Measurements from ENCODE around the gene SLC22A17. TPM values are rescaled to one million over a fixed set of nuclear protein-coding genes. Genes with fewer than 3 reads are reported as not detected.
A peak's percentile ranks its signal among the peaks of the same experiment; 100 is the strongest.
"Not testable (repeated sequence)": the region's sequence is repeated elsewhere in the genome, so short reads cannot be mapped to it uniquely, and the experiment has no call there.

The SLC22A17 gene
- total RNA-seq, 1 experiment from 2014 or later, result 5.5 TPM

DNA sequence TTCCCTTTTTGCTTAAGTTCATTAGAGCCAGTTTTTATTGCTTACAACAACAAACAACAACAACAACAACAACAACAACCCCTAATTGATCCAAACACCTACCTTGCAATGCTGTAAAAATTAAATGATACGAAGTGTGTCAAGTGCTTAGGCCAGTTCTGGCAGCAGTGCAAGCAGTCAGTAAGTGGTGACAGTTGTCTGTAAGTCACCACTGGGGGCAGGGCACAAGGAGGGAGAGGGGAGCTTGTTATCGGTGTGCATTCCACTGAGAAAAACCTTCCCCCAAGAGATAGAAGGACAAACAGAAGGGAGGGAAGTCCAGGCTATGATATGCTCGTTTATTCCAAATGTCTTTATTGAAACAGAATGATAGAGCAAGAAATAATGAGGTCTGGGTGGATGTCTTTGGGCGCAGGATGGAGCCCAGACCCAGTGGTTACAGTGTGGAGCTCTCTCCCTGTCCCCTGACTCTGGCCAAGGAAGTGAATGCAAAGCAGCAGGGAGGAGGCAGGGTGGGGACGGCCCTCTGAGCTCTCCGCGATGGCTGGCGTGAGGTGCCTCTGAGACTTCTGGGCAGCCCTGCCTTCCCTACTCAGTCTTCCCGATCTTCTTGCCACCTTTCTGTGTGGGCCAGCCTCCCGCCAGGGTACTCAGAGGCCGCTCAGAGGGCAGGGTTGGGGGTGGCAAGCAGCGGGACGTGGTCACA lies 6.5 kb downstream of the SLC22A17 start:
- no peak for DNase-seq (ENCODE audit: low read depth)

DNA sequence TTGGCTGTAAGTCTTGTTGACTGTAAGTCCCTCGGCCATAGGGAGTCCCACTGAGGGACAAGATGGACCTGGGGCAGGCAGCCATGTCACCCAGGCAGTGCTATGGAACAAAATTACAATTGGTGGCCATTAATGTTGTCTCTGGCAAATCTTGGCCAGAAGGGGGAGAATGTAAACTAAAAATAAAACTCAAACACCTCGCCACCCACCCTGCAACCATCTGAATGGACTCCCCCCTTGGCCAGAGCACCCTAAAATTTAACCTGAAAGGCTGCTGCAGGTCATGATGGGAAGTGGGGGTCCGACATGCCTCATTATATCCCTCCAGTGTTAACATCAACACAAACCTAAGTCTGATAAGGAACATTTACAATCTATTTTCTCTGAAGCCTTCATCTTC lies 8.2 kb downstream of the SLC22A17 start:
- DNase-seq (ENCODE audit: low read depth), result no peak

DNA sequence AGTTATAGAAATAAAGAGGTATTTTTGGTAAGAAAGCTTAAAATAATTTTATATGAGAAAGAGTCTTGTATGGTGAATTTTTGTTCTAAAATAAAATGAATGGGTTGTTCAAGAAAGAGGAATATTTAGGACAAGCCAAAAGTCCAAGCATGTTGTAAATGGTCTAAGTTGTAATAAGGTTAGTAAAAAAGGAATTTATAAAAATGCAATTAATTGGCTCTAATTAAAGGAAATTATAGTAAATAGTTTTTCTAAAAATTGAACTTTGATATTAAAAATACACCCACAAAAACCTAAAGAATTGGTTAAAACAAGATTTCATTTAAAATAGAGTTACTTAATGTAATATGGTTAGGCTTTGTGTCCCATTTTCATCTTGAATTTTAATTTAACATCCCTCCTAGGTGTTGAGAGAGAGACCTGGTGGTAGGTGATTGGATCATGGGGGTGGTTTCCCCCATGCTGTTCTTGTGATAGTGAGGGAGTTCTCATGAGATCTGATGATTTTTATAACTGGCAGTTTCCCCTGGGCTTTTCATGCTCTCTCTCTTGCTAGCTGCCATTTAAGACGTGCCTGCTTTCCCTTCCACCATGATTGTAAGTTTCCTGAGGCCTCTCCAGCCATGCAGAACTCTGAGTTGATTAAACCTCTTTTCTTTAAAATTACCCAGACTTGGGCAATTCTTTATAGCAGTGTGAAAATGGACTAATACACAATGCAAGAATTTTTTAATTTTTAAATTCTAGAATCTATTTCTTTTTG lies 13.0 kb downstream of the SLC22A17 start:
- no peak for DNase-seq (ENCODE audit: low read depth)

DNA sequence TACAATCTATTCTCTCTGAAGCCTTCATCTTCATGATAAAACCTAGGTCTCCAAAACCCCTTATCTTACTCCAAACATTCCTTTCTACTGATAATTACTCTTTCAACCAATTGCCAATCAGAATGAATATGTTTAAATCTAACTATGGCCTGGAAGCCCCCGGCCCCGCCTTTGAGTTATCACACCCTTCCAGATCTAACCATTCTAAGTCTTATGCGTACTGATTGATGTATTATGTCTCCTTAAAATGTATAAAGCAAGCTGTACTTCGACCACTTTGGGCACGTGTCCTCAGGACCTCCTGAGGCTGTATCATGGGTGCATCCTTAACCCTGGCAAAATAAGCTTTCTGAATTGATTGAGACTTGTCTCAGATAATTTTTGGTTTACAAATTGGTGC lies 17.1 kb downstream of the SLC22A17 start:
- no peak for DNase-seq (ENCODE audit: low read depth)

DNA sequence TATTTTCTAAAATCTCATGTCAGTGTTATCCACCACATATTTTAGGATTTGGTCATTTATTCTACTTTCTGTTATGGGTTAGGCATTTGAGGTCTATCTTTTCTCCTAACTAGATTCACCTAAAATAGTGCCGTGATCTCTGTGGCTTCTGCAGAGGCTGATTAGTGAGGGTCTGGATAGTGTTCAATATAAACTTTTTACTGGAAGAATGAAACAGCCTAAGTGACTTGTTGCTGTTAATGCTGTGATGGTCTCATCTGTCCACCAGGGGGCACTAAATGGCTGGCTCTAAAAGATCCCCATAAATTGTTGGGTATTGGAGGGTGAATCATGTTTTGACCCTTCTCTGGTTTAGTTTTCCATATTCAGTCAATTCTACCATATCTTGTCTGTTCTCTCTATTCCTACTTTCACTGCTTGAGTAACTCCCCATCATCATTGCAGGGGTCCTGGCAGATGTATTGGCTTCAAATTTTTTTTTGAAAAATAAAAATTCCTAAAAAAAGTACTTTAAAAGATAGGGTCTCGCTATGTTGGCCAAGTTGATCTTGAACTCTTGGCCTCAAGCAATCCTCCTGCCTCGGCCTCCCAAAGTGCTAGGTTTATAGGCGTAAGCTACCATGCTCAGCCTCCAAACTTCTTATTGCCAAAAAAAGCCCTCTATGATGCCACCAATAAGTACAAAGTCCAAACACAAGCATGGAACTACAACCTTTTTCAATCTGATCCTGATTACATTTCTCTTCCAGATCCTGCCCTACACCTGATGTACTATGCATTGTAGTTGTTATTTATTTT lies 24.5 kb downstream of the SLC22A17 start:
- peak; percentile 53 for DNase-seq (ENCODE audit: low read depth)

DNA sequence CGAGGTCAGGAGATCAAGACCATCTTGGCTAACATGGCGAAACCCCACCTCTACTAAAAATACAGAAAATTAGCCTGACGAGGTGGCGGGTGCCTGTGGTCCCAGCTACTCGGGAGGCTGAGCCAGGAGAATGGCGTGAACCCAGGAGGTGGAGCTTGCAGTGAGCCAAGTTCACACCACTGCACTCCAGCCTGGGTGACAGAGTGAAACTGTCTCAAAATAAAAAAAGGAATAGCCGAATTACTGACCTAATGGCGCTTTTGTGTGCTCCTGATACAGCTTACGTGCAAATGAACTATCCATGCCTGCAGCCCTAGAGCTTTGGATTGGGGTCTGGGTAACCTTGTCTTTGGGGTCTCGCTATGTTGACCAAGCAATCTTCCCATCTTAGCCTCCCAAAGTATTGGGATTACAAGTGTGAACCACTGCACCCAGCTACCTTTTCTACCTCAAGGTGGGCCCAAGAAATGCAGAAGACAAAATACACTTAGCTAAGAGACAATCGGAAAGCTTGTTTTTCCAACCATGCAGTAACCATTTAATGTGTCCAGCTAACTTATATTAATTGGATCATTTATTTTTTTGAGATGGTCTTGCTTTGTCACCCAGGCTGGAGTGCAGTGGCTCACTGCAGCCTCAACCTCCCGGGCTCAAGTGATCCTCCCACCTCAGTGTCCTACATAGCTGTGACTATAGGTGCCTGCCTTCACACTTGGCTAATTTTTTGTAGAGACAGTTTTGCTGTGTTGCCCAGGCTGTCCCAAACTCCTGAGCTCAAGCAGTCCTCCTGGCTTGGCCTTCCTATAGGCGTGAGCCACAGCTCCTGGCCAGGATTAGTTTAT lies 26.0 kb downstream of the SLC22A17 start:
- no peak for DNase-seq (ENCODE audit: low read depth)

DNA sequence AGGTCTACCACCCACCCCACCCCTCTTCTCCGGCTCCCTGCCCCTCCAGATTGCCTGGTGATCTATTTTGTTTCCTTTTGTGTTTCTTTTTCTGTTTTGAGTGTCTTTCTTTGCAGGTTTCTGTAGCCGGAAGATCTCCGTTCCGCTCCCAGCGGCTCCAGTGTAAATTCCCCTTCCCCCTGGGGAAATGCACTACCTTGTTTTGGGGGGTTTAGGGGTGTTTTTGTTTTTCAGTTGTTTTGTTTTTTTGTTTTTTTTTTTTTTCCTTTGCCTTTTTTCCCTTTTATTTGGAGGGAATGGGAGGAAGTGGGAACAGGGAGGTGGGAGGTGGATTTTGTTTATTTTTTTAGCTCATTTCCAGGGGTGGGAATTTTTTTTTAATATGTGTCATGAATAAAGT lies 26.9 kb downstream of the SLC22A17 start:
- DNase-seq (ENCODE audit: low read depth), result not testable (repeated sequence)

DNA sequence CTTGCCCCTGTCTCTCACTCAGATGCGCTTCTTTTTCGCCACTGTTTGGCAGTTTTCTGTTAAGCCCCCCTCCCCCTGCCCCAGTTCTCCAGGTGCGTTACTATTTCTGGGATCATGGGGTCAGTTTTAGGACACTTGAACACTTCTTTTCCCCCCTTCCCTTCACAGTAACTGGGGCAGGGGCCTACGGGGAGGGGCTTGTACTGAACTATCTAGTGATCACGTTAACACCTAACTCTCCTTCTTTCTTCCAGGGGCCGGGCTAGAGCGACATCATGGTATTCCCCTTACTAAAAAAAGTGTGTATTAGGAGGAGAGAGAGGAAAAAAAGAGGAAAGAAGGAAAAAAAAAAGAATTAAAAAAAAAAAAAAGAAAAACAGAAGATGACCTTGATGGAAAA lies 27.7 kb downstream of the SLC22A17 start:
- no peak for DNase-seq (ENCODE audit: low read depth)

DNA sequence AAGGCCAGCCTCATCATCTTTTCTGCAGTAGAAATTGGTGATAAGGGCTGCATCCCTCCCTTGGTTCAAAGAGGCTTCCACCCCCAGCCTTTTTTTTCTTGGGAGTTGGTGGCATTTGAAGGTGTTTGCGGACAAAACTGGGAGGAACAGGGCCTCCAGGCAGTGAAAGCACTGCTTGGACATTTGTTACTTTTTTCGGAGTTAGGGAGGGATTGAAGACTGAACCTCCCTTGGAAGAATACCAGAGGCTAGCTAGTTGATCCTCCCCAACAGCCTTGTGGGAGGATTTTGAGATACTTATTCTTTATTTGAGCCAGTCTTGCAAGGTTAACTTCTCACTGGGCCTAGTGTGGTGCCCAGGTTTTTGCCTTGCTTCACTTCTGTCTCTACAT lies 28.2 kb downstream of the SLC22A17 start:
- no peak for DNase-seq (ENCODE audit: low read depth)

DNA sequence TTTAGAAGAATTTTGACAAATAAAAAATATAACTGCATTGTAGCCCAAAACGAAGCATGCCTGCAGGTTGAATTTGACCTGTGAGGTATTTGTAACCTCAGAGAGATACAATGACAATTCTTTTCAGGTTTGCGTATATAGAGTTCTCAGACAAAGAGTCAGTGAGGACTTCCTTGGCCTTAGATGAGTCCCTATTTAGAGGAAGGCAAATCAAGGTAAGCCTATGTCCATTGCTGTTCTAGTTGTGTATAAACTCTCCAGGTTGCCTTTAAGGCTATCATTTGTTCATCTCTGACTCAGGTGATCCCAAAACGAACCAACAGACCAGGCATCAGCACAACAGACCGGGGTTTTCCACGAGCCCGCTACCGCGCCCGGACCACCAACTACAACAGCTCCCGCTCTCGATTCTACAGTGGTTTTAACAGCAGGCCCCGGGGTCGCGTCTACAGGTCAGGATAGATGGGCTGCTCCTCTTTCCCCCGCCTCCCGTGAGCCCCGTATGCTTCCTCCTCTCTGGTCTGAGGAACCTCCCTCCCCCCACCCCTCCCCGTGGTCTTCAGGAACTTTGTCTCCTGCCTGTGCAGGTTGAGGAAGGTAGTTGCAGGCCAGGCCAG lies 28.7 kb downstream of the SLC22A17 start:
- no peak for DNase-seq (ENCODE audit: low read depth)

DNA sequence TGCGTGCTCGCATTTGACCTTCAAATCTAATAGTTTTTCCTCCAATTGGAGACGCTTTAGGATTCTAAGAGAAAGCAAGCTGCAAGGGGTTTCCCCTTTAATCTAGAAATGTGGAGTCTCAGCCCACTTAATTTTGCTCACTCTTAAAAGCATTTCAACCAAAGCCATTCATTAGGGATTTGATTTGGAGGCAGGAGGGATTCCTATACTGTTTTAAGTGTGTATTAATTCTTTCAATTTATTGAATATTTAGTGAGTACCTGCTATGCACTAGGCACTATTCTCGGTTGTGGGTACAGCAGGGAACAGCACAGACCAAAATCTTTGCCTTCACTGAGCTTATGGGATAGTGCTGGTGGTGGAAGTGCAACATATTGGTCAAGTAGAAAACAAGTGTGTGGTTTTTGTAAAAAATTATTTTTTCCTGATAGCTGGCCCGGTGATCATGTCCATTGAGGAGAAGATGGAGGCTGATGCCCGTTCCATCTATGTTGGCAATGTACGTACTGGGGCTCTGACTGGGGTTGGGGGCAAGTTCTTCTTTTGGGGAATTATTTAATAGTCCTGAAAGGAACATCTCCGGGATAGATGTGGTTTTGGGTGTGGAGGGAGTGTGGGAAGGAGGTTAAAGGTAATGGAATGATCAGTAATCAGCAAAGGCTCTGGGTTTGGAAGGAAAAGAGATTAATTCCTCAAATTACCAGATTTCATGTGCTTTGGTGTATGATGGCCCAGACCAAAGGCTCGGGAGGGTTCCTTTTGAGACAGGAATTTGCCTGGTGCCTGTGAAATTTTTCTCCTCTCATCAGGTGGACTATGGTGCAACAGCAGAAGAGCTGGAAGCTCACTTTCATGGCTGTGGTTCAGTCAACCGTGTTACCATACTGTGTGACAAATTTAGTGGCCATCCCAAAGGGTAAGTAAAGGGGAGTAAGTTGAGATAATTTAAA lies 29.8 kb downstream of the SLC22A17 start:
- DNase-seq (ENCODE audit: low read depth), result no peak

DNA sequence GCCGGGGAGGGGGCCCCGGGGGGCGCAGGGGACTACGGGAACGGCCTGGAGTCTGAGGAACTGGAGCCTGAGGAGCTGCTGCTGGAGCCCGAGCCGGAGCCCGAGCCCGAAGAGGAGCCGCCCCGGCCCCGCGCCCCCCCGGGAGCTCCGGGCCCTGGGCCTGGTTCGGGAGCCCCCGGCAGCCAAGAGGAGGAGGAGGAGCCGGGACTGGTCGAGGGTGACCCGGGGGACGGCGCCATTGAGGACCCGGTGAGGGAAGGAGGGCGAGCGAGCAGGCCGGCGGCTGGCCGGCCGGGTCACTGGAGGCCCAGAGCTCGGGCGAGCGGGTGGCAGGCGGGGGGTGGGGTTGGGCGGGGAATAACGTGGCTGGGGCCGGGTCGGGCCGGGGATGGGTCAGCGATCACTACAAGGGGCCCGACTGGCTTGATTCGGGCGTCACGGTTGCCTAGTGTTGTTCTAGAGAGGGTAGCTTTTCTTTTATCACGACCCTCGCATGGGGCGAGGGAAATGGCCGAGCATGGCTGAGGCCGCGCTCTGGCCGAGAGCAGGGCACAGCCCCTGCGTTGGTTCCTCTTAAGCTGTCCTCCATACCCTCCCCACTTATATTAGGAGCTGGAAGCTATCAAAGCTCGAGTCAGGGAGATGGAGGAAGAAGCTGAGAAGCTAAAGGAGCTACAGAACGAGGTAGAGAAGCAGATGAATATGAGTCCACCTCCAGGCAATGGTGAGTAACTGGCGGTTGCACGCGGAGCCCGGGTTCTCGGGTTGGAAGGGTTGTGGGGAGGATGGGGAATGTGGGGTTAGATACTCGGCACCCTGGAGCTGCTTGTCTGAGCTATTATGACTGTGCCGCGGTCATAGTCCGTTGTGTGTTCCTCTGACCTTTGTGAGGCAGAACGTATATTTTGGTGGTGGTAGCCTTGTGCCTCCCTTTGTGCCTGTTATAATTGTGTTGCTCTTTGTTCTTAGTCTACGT lies 30.8 kb downstream of the SLC22A17 start:
- DNase-seq (ENCODE audit: low read depth), result peak; percentile 47

DNA sequence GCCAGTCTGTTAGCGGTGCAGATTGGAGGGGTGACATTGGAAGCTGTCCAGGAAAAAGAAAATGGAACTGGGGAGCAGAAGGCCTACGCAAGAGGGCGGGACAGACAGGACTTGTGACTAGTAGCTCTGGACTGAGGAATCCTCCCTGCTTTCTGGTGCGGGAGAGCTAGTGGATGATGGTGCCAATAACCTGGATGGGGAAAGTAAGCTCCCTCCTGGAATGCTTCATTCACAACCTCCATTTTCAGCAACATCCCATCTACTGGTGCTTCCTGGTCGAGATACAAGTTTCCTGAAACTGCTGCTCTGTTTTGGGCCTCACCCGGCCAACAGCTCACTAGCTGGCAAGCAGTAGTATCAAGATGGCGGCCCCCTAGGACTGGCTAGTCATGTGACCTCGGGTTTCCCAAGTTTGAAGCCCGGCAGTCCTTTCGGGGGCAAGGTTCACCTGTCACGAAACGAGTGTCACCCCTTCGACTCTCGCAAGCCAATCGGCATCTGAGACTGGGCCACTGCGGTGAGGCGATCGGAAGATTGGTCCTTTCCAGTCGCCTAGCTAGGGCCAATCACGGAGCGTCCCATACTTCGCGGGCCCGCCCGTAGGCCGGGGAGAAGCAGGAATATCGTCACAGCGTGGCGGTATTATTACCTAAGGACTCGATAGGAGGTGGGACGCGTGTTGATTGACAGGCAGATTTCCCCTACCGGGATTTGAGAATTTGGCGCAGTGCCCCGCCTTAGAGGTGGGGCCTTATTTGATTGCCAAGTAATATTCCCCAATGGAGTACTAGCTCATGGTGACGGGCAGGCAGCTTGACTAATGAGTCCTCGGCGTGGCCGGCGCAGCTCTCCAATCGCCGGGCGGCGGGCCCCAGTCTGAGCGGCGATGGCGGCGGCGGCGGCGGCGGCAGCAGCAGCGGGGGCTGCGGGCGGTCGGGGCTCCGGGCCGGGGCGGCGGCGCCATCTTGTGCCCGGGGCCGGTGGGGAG lies 31.8 kb downstream of the SLC22A17 start, which contains the start of gene PABPN1:
PABPN1 (plus strand) TSS at position 874 of the 988 bp plus-strand sequence; CDS start at position 887, 13 bp downstream.
- DNase-seq (ENCODE audit: low read depth), result peak; percentile 100

DNA sequence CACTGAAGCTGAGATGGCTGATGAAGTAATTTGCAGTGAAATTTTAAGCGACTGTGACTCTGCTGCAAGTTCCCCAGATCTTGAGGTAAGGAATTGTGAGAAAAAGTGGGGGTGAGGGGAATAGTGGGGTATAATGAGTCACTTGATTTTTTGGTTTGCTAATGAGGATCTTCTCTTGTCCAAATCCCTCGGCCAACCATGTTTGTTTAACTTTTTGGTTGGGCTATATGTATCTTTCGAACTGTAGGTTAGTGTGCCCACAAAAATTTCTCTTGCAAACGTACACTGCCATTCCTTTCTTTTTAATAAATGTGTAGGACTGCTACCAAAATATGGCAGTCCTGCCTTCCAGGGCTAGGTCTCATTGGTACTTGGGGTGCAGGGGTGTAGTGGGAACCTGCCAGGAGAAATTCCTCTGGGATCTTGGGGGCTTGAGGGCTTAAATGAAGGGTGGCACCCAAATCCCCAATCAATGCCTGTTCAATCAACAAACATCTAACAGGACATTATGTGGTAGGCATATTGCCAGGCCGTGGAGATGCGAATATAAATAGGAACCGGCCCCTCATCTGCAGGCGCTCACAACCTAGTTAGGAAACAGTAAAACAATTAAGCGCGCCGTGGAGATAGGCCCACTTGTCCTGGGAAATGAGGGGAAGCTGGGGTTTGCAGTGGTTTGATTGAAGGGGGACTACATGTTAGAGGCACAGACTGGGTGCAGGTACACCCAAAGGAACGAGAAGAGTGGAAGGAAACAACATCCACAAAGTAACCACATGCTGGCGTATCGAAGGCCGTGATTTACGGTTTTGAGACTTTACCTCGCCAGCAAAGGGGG lies 32.7 kb downstream of the SLC22A17 start:
- DNase-seq (ENCODE audit: low read depth), result no peak

DNA sequence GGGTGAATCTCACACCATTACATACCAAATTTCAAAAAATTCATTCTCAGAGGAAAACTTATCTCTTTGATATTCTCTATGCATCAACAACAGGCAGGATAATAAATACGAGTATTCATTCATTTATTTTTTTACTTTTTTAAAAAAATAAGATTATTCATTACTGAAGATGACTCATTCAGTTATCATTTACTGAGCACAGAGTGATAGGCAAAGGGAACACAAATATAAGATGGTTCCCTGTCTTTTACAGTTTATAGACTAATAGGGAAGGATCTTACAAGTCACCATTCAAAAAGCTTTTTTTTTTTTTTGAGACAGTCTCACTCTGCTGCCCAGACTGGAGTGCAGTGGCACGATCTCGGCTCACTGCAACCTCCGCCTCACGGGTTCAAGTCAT lies 36.4 kb downstream of the SLC22A17 start:
- DNase-seq (ENCODE audit: low read depth), result no peak

DNA sequence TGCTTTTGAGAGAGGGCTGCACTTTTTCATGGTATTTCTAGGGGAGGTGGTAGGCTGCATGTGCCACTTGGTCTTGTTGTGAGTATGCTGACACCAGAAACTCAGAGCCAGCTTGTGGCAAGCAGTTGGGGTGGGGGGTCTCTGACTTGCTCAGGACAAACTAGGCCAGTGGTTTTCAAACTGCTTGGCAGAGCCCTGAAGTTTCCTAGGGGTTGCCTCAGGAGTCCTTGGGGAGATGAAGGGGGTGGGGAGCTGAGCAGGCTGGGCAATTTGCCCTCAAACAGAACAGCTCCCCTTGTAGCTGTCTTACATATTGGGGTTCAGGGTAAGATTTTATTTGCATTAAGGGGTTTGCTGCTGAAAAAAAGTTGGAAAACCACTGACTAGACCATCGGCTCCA lies 42.1 kb downstream of the SLC22A17 start:
- DNase-seq (ENCODE audit: low read depth), result no peak
